Mesenteric fat pad (tissue), 1 donor: ENCODE data around the gene PACS1. TPM values are rescaled to one million over a fixed set of nuclear protein-coding genes. Genes with fewer than 3 reads are reported as not detected.
A peak's percentile ranks its signal among the peaks of the same experiment; 100 is the strongest.

ENCODE experiments used
- DNase-seq: peaks from one replicate; pipeline ENCODE4 v3.0.0-alpha.2; 2020; ENCODE audit warnings: low spot score
- total RNA-seq: library from RNA; stranded (reverse); fragmentation: NEBNext Ultra II Directional; extraction: Animal tissue kit (Norgen Biotek cat#: 25700); gene quantifications from one replicate; pipeline ENCODE4 v1.2.1, GENCODE V29; 2021
- donor health status: DM: yes; HTN: yes; CAD: no.

PACS1 gene
- total RNA-seq, 1 donor from 2014 or later = 64.9 TPM

GRCh38 chr11:66219846-66220565, 149.9 kb downstream of the PACS1 start:
- no peak for DNase-seq

DNA sequence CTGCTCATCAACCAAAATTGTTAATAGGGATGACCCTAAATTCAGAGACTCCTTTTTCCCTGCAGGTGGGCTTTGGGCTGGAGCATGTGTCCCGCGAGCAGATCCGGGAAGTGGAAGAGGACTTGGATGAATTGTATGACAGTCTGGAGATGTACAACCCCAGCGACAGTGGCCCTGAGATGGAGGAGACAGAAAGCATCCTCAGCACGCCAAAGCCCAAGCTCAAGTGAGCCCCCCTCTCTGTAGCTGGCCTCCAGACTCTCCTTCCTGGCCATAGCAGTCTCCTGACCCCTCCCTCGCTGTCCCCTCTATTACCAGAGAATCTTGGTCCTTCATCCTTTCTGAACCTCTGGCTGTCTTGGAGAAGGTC, 150.5 kb downstream of the PACS1 start:
- no peak for DNase-seq

- no peak for DNase-seq
Observed at GRCh38 chr11:66221012-66221411, 150.9 kb downstream of the PACS1 start.

GRCh38 chr11:66221726-66222236, 151.7 kb downstream of the PACS1 start:
- no peak for DNase-seq

- DNase-seq = peak; percentile 92
Observed at GRCh38 chr11:66222358-66223149, 152.5 kb downstream of the PACS1 start.

GRCh38 chr11:66224226-66224855, 154.3 kb downstream of the PACS1 start:
- DNase-seq = no peak

- no peak for DNase-seq
Observed at GRCh38 chr11:66225066-66225465, 155.0 kb downstream of the PACS1 start.

GRCh38 chr11:66226101-66226500, 156.0 kb downstream of the PACS1 start:
- no peak for DNase-seq

DNA sequence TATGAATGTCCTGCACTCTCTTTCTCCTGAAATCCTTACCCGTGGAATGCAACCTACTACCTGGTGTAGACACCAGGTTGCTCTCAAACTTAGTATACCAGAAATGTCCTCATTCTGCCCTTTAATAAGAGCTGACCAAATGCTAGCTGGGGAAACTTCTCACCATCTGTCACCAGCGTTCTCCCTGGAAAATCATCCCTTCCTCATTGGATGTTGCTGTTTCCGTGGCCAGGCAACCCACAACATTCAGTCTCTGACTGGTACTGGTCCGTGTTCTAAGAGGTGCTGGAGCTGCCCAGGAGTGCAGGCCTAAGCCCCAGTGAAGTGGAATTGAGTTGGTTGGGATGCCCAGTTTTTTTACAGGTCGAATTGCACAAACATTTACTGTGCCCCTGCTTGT, 157.6 kb downstream of the PACS1 start:
- no peak for DNase-seq

DNA sequence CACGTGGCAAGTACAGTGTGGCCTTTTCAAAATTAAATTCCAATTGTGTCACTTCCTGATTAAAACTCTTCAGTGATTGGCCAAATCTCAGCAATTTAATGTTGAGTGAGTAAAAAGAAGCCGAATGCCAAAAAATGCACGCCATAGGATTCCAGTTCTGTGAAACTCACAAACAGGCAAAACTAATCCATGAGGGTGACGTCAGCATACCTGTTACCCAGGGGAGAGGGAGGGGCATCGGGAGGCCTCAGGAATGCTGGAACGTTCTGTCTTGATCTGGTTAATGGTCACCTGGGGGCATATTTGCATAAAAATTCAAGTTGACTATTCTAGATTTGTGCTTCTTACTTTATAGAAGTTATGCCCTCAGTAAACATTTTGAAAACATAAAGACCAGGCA, 158.4 kb downstream of the PACS1 start:
- no peak for DNase-seq

DNA sequence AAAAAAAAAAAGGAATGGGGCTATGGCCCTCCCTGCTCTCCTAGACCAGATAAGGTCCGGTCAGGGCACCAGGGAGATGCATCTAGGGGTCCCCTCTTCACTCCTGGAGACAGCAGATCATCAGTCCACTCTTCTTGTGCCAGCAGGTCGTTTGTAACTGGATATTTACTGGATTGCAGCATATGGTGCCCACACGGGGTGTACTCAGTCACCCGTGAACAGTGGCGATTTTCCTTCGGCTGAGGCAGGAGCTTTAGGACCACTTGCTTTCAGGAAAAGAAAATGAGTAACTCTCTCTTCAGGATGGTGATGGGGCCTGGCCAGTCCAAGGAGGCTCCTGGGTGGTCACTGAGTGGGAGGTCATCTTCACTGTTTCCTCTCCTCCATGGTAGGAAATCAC, 160.1 kb downstream of the PACS1 start:
- DNase-seq = no peak

DNA sequence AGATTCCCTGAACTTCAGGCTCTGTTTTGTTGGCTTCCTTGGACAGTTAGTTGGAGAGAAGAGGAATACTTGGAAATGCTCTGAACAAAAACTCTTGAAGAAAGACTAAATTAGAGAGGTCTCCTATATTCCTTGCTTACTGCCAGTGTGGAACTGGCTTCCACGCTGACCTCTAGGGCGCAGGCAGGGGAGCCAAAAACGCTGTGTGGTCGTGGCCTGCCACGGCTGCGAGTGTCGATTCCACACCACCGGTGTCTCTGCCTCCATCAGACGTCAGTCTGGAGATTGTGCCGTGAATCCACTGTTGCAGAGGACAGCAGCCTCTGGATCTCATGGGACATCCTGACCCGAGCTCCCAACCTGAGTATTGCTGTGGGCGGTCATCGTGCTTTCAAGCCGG, 160.9 kb downstream of the PACS1 start:
- no peak for DNase-seq

GRCh38 chr11:66231561-66231960, 161.5 kb downstream of the PACS1 start:
- no peak for DNase-seq

DNA sequence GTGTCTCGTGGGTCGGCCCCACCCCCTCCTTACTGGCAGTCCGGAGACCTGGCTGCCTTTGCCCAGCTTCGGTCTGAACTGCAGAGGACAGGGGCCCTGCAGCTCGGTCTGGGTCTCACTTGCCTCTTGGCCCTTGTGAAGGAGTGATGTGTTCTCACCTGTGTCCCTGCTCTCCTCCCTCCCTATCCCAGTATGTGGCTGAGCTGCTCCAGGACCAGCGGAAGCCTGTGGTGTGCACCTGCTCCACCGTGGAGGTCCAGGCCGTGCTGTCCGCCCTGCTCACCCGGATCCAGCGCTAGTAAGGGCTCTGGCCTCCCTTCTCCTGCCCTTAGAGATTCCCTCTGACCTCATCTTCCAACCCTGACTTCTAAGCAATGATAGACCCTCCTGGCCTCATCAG, 162.7 kb downstream of the PACS1 start:
- DNase-seq = no peak

DNA sequence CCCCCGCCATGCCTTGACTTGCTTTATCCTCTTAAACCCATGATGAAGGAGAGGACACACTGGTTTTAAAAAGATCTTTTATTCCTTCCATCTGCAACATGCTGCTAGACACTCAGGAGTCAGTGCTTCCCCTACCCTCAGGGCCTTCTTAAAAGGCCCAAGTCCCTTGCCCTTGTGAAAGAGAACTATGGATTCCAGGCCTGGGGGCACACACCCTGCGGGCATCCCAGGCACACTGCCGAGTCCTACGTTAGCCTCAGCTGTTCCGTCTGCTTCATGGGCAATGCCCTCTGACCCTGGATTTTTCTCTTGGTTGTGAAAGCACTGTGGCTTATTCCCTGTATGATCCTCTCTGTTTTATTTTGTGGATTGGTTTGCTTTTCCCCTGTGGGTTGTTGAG, 163.2 kb downstream of the PACS1 start:
- DNase-seq = no peak

GRCh38 chr11:66235141-66235540, 165.1 kb downstream of the PACS1 start:
- DNase-seq = no peak

GRCh38 chr11:66237867-66238266, 167.8 kb downstream of the PACS1 start:
- DNase-seq = no peak

GRCh38 chr11:66238786-66239413, 168.8 kb downstream of the PACS1 start:
- no peak for DNase-seq

GRCh38 chr11:66239511-66239910, 169.4 kb downstream of the PACS1 start:
- no peak for DNase-seq

GRCh38 chr11:66239998-66240780, 170.1 kb downstream of the PACS1 start:
- DNase-seq = no peak

- no peak for DNase-seq
Observed at GRCh38 chr11:66240781-66241136, 170.7 kb downstream of the PACS1 start.
